HuH-7 (cell line): ENCODE results near the gene STARD3NL.
"Not testable (repeated sequence)": the region's sequence is repeated elsewhere in the genome, so short reads cannot be mapped to it uniquely, and the experiment has no call there.

Experiments
- DNase-seq: peaks from one replicate; pipeline ENCODE4 v3.0.0; 2011; ENCODE audit warnings: low spot score

Gene STARD3NL

DNA sequence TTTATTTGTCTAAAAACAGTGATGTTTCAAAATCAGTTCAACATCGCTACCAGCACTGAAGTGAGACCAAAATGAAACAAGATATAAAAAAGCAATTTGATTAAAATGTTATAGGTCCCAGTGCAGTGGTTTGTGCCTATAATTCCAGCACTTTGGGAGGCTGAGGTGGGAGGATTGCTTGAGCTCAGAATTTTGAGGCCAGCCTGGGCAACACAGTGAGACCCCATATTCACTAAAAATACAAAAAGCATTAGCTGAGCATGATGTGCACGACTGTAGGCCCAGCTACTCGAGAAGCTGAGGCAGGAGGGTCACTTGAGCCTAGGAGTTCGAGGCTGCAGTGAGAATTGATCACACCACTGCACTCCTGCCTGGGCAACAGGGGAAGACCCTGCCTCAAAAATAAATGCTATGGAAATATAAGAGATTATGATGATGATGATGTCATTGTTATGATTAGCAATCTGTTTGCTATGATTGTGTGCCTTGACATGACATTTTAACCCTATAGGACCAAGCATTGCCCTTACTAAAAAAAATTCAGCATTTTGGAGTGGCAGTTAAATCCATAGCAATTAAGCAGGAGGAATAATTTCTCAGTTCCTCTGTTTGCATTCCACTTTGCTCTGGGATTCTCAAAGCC, 91.8 kb downstream of the STARD3NL start:
- not testable (repeated sequence) for DNase-seq

DNA sequence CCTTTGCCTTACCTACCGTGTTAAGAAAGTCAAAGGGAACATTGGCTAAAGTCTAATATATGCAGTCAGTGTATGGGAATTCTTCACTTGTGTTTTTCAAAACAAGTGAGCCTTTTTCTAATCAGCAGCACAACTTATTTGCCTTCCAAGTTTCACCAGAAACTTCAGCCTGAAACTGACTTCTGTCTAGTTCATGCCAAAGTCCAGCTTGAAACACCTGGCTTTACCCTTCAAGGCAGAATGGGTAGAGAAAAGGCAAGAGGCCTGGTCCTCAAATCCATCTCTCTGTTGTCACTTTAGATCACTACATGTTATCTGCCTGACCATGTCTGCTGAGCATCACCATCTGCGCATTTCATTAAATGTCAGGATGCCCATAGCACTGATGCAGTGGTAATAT, 92.4 kb downstream of the STARD3NL start:
- DNase-seq: not testable (repeated sequence)

DNA sequence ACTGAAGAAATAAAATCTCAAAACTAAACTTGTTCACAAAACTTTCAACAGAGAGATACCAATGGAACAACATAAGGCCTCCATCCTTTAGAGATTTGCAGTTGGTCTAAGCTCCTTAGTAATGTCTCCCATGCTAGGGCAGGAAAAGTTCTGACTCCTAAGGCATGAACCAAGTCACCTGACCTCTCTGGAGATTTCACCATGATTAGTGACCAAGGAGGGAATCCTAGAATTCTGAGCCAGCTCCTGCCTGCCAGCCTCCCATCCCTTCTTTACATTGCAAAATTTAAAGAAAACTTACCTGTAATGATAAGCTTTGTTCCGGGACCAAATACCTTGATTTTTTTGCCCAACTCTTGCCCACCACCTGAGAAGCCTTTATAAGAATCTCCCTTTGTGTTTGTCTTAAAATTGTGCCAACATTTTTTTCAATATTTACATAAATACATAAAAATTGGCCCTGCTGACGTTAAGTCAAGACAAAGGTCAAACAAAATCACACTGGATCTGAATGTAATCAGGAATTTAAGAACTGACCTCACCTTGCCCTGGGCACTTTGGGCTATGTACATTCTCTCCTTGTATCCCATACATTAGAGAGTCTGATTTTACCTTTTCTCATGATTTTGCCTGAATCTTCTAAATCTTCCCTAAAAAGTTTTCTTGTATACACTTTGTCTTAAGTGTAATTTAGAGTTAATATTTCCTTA, 95.4 kb downstream of the STARD3NL start, which contains the start of gene TARP:
Gene TARP, minus strand, starts transcription at position 351 of the 710 bp plus-strand sequence.
- no peak for DNase-seq

DNA sequence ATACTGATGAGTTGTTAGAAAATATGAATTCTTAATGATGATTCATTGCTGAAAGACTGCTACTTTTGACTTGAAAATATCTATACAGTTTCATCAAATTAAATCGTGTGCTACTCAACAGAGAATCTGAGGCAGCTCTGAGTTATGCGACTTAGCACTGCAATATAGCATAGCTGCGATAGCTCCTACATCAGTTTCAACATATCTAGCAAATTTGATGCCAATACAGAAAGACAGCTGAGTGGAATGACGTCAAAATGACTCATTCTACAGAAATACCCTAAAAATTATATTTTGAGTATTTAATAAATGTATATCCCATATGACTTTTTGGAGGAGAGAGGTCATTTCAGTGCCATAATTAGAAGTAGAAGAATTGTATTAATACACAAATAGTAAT, 96.4 kb downstream of the STARD3NL start:
- DNase-seq: no peak

DNA sequence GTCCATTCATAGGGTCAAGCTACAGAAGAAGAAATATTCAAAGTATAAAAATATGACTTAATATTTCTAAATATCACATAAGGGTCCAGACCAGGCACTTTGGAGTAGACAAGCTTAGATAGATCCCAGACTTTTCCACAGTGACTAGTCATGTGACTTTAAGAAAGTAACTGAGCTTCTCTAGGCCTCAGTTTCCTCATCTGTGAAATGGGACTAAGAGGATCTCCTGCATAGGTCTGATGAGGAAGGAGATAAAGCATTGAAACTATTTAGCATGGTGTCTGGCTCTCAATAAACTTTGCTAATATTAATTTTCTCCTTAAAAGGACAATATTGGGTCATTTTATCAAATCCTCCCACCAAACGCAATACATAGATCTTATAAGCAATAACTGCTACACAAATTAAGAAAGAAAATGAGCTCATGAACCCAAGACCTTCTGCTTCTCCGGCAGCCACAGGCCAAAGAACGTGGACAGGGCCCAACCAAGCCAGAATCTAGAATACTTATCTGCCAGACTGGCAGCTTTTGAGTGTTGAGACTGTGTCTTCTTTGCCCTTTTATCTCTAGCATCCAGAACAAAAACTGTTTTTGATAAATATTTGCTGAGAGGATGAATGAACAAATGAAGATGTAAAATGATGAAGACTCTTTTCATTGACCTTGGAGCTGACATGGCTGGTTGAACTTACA, 97.0 kb downstream of the STARD3NL start:
- DNase-seq: no peak

DNA sequence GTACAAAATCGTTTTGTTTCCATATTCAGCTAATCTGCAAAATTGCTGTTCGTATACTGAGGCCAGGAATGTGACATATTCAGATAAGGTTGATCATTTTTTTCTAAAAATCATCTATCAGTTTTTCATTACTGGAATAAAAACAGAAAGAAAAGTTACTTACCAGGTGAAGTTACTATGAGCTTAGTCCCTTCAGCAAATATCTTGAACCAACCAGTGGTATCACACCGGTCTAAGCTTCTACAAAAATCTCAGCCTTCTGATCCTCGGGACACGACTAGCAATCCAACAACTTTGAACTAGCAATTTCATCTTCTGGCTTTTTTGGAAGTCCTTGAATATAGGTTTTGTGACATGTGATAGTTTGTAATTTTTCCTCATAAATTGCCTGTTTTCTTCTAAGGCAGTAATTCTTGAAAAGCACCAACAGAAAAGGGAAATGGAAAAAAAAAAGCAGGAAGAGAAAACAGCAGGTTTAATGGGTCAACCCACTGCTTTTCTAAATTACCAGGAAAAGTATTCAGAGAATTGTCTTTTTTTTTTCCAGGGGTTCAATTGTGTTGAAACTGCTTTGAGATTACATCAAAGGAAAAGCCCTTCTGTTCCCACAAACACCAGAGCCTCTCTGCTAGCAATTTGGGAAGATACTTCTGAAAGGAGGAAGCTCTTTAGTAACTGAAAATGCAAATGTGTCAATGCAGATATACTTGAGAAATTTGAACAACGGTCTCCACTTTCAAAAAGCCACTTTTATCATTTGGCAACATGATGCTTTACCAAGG, 98.2 kb downstream of the STARD3NL start:
- DNase-seq: no peak

DNA sequence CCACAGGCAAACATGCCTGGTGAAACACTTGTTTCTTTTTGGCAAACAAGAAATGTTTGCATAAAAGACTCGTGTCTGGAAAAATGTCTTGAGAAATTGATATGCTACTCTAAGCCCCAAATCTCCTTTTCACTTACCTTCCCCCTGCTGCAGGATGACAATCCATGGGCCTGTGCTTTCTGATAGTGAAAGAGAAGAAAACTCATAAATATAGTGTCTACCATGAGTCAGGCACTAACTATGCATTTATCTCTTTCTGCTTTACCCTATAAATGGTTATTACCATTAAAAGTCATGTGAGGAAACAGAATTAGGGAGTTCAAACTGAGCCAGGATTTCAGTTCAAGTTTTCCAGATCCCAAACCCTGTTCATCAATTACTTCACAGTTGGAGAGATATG, 102.0 kb downstream of the STARD3NL start:
- no peak for DNase-seq
